ENCODE results near the gene KCNAB1.

KCNAB1 gene

GRCh38 chr3:156480949-156481348 is 360.6 kb downstream of the KCNAB1 start:
- Histone ChIP-seq H3K9me3 (ENCODE audit: control insufficient read depth, low read length) (no peaks in the 10 kb centered on the region), H3K4me2 (ENCODE audit: low read length) (no peak overlapping the region), H3K79me2 (no peaks in the 10 kb centered on the region), H3K27me3 (ENCODE audit: control insufficient read depth, insufficient read depth, low read length) (no peaks in the 10 kb centered on the region), H3K9ac (no peak overlapping the region), H2AFZ (no peak overlapping the region), H3K27ac (no peak overlapping the region), H3K4me1 (no peaks in the 10 kb centered on the region), H3K36me3 (ENCODE audit: control insufficient read depth, insufficient read depth, low read length) (no peaks in the 10 kb centered on the region), H3K4me3 (ENCODE audit: low read depth, low read length) (no peak overlapping the region)
- no peak for TF ChIP-seq CTCF (IDR thresholded peaks at IDR 0.05)

- H3K27me3 ChIP-seq (ENCODE audit: control insufficient read depth, insufficient read depth, low read length), result no peaks in the 10 kb centered on the region
- no peak overlapping the region for H2AFZ ChIP-seq
- H3K4me3 ChIP-seq (ENCODE audit: low read depth, low read length), result no peak overlapping the region
- H3K4me1 ChIP-seq, result no peaks in the 10 kb centered on the region
- no peak for TF ChIP-seq CTCF (IDR thresholded peaks at IDR 0.05)
- no peaks in the 10 kb centered on the region for H3K9me3 ChIP-seq (ENCODE audit: control insufficient read depth, low read length)
- H3K27ac ChIP-seq, result no peak overlapping the region
- H3K36me3 ChIP-seq (ENCODE audit: control insufficient read depth, insufficient read depth, low read length), result no peaks in the 10 kb centered on the region
- H3K79me2 ChIP-seq, result no peaks in the 10 kb centered on the region
- H3K9ac ChIP-seq, result no peak overlapping the region
- H3K4me2 ChIP-seq (ENCODE audit: low read length), result no peak overlapping the region
Observed at GRCh38 chr3:156483002-156483401, 362.6 kb downstream of the KCNAB1 start.

- H3K27me3 ChIP-seq (ENCODE audit: control insufficient read depth, insufficient read depth, low read length), result no peaks in the 10 kb centered on the region
- H2AFZ ChIP-seq, result no peak overlapping the region
- no peaks in the 10 kb centered on the region for H3K36me3 ChIP-seq (ENCODE audit: control insufficient read depth, insufficient read depth, low read length)
- no peak overlapping the region for H3K9ac ChIP-seq
- H3K4me2 ChIP-seq (ENCODE audit: low read length), result no peak overlapping the region
- TF ChIP-seq CTCF (IDR thresholded peaks at IDR 0.05), result no peak
- H3K9me3 ChIP-seq (ENCODE audit: control insufficient read depth, low read length), result no peaks in the 10 kb centered on the region
- no peak overlapping the region for H3K27ac ChIP-seq
- no peaks in the 10 kb centered on the region for H3K79me2 ChIP-seq
- no peaks in the 10 kb centered on the region for H3K4me1 ChIP-seq
- H3K4me3 ChIP-seq (ENCODE audit: low read depth, low read length), result no peak overlapping the region
Observed at GRCh38 chr3:156483426-156483825, 363.0 kb downstream of the KCNAB1 start.

- Histone ChIP-seq H3K4me2 (ENCODE audit: low read length) (no peak overlapping the region), H3K9me3 (ENCODE audit: control insufficient read depth, low read length) (no peaks in the 10 kb centered on the region), H3K27me3 (ENCODE audit: control insufficient read depth, insufficient read depth, low read length) (no peaks in the 10 kb centered on the region), H2AFZ (no peak overlapping the region), H3K4me3 (ENCODE audit: low read depth, low read length) (no peak overlapping the region), H3K4me1 (no peaks in the 10 kb centered on the region), H3K36me3 (ENCODE audit: control insufficient read depth, insufficient read depth, low read length) (no peaks in the 10 kb centered on the region), H3K9ac (no peak overlapping the region), H3K27ac (no peak overlapping the region), H3K79me2 (no peaks in the 10 kb centered on the region)
- no peak for TF ChIP-seq CTCF (IDR thresholded peaks at IDR 0.05)
Observed at GRCh38 chr3:156483961-156484787, 363.8 kb downstream of the KCNAB1 start.

- Histone ChIP-seq H3K4me2 (ENCODE audit: low read length) (no peak overlapping the region), H3K36me3 (ENCODE audit: control insufficient read depth, insufficient read depth, low read length) (no peaks in the 10 kb centered on the region), H3K27ac (no peak overlapping the region), H3K9me3 (ENCODE audit: control insufficient read depth, low read length) (no peaks in the 10 kb centered on the region), H3K27me3 (ENCODE audit: control insufficient read depth, insufficient read depth, low read length) (no peaks in the 10 kb centered on the region), H2AFZ (no peak overlapping the region), H3K4me1 (no peaks in the 10 kb centered on the region), H3K9ac (no peak overlapping the region), H3K79me2 (no peaks in the 10 kb centered on the region), H3K4me3 (ENCODE audit: low read depth, low read length) (no peak overlapping the region)
- TF ChIP-seq CTCF (IDR thresholded peaks at IDR 0.05), result no peak
Observed at GRCh38 chr3:156488767-156489166, 368.4 kb downstream of the KCNAB1 start.
